H1 (cell line): ENCODE data around the gene AIM2. TPM values are rescaled to one million over a fixed set of nuclear protein-coding genes. Genes with fewer than 3 reads are reported as not detected.
"Not testable (repeated sequence)": the region's sequence is repeated elsewhere in the genome, so short reads cannot be mapped to it uniquely, and the experiment has no call there.

ENCODE experiments used
- CTCF ChIA-PET: fragments of 300-600 bp; sonication (Branson Sonifier 250); formaldehyde crosslinking; loops from one replicate; lab custom pipeline; 2021; ENCODE audit not compliant: partially characterized antibody; lab: Charles Lee
- POLR2A ChIA-PET: fragments of 300-600 bp; sonication (Branson Sonifier 250); formaldehyde crosslinking; loops from one replicate; lab custom pipeline; 2021; ENCODE audit warnings: inconsistent platforms; ENCODE audit not compliant: partially characterized antibody; lab: Charles Lee
- DNase-seq, 2 experiments: peaks; one replicate each; pipeline versions ENCODE4 v3.0.0 to v3.0.0-alpha.2; 2010 to 2022; ENCODE audit warnings: low spot score in 2 of 2, low read depth in 1 of 2, mixed read lengths in 1 of 2
- FAIRE-seq: peaks from 2 replicates; lab custom pipeline; 2011; peaks lifted over from hg19 to GRCh38; lab: Jason Lieb, UNC
- H2AFZ ChIP-seq: 2 replicates; pipeline ENCODE4 v1.8.1; 2012; ENCODE audit warnings: low read length, inconsistent platforms
- H2AK5ac ChIP-seq: 2 replicates; pipeline ENCODE4 v1.6.1; 2013; ENCODE audit warnings: low read depth, low read length
- H2BK120ac ChIP-seq: replicated peaks from 2 replicates; pipeline ENCODE3; 2013; ENCODE audit warnings: low read depth, low read length, inconsistent platforms
- H2BK12ac ChIP-seq: 2 replicates; pipeline ENCODE4 v1.6.1; 2013; ENCODE audit warnings: low read depth, low read length
- H2BK15ac ChIP-seq: 2 replicates; pipeline ENCODE4 v1.6.1; 2013; ENCODE audit warnings: low read length
- H2BK20ac ChIP-seq: 2 replicates; pipeline ENCODE4 v1.6.1; 2013; ENCODE audit warnings: low read length
- H2BK5ac ChIP-seq: 2 replicates; pipeline ENCODE4 v1.6.1; 2013; ENCODE audit warnings: low read depth, low read length
- H3K14ac ChIP-seq: 2 replicates; pipeline ENCODE4 v1.6.1; 2013; ENCODE audit warnings: inconsistent platforms; ENCODE audit not compliant: insufficient read length
- H3K18ac ChIP-seq: 2 replicates; pipeline ENCODE4 v1.6.1; 2013; ENCODE audit warnings: low read length; ENCODE audit errors: extremely low read depth
- H3K23ac ChIP-seq: 2 replicates; pipeline ENCODE4 v1.6.1; 2013; ENCODE audit warnings: inconsistent platforms; ENCODE audit not compliant: insufficient read length
- H3K23me2 ChIP-seq: 2 replicates; pipeline ENCODE4 v1.6.1; 2013; ENCODE audit warnings: low read depth, low read length
- H3K27ac ChIP-seq: 2 replicates; pipeline ENCODE4 v1.6.1; 2011; ENCODE audit warnings: low read depth, low read length, inconsistent platforms
- H3K27me3 ChIP-seq, 4 experiments: replicated peaks in 1 of 4; 1 replicate in 1 of 4; 2 replicates in 3 of 4; pipeline versions ENCODE4 v1.6.1 to v1.8.1; 2011 to 2013; ENCODE audit warnings: low read length in 3 of 4, mild to moderate bottlenecking in 3 of 4, inconsistent platforms in 2 of 4, mixed read lengths in 2 of 4, moderate library complexity in 1 of 4; ENCODE audit not compliant: control insufficient read depth in 3 of 4, insufficient read depth in 3 of 4; ENCODE audit errors: extremely low read depth in 1 of 4
- H3K36me3 ChIP-seq, 4 experiments: 2 replicates each; pipeline versions ENCODE4 v1.6.1 to v1.8.1; 2011 to 2013; ENCODE audit warnings: mild to moderate bottlenecking in 4 of 4, low read length in 3 of 4, moderate library complexity in 2 of 4, control low read depth in 1 of 4, inconsistent platforms in 1 of 4; ENCODE audit not compliant: insufficient read depth in 4 of 4, control insufficient read depth in 2 of 4
- H3K4ac ChIP-seq: replicated peaks from 2 replicates; pipeline ENCODE3; 2013; ENCODE audit warnings: low read length, low read depth, mixed read lengths, inconsistent platforms; ENCODE audit not compliant: insufficient read length
- H3K4me1 ChIP-seq, 4 experiments: replicated peaks in 1 of 4; 1 replicate in 1 of 4; 2 replicates in 3 of 4; pipeline versions ENCODE4 v1.6.1 to v1.8.1; 2011 to 2013; ENCODE audit warnings: low read length in 3 of 4, inconsistent platforms in 2 of 4, mixed read lengths in 1 of 4; ENCODE audit not compliant: insufficient read depth in 4 of 4, control insufficient read depth in 3 of 4
- H3K4me2 ChIP-seq, 2 experiments: 2 replicates each; pipeline versions ENCODE4 v1.6.1 to v1.8.1; 2011 to 2013; ENCODE audit warnings: low read depth in 2 of 2, low read length in 2 of 2, control low read depth in 1 of 2, inconsistent platforms in 1 of 2, mild to moderate bottlenecking in 1 of 2; ENCODE audit not compliant: insufficient read depth in 1 of 2
- H3K4me3 ChIP-seq, 4 experiments: fragments of 200-600, 300-600 bp in 1 of 4; sonication (generic), shearing (Covaris generic), sonication (Bioruptor Twin) in 1 of 4; 2 replicates each; pipeline versions ENCODE4 v1.5.1 to v1.8.1; 2011 to 2016; ENCODE audit warnings: low read length in 4 of 4, low read depth in 3 of 4, control low read depth in 2 of 4, inconsistent platforms in 2 of 4, mild to moderate bottlenecking in 2 of 4, mixed read lengths in 1 of 4, moderate library complexity in 1 of 4; ENCODE audit not compliant: insufficient read depth in 2 of 4; ENCODE audit errors: extremely low read depth in 1 of 4
- H3K56ac ChIP-seq: replicated peaks from 2 replicates; pipeline ENCODE3; 2013; ENCODE audit warnings: low read depth, mild to moderate bottlenecking, mixed read lengths, low read length, inconsistent platforms; ENCODE audit not compliant: insufficient read length
- H3K79me1 ChIP-seq: 2 replicates; pipeline ENCODE4 v1.6.1; 2013; ENCODE audit warnings: low read depth, low read length, control low read depth
- H3K79me2 ChIP-seq, 2 experiments: 2 replicates each; pipeline versions ENCODE4 v1.6.1 to v1.8.1; 2012 to 2013; ENCODE audit warnings: low read length in 2 of 2, mild to moderate bottlenecking in 2 of 2, inconsistent platforms in 1 of 2; ENCODE audit not compliant: insufficient read depth in 2 of 2, control insufficient read depth in 1 of 2
- H3K9ac ChIP-seq, 4 experiments: replicated peaks in 1 of 4; 1 replicate in 1 of 4; 2 replicates in 3 of 4; pipeline versions ENCODE4 v1.6.1 to v1.8.1; 2011 to 2013; ENCODE audit warnings: low read depth in 3 of 4, low read length in 3 of 4, control low read depth in 2 of 4, mild to moderate bottlenecking in 2 of 4, moderate library complexity in 2 of 4, inconsistent platforms in 1 of 4; ENCODE audit errors: extremely low read depth in 1 of 4
- H3K9me3 ChIP-seq, 2 experiments: 2 replicates each; pipeline versions ENCODE4 v1.6.1 to v1.8.1; 2012 to 2013; ENCODE audit warnings: mild to moderate bottlenecking in 2 of 2, moderate library complexity in 2 of 2, control low read depth in 1 of 2, inconsistent platforms in 1 of 2, low read depth in 1 of 2, low read length in 1 of 2, mixed read lengths in 1 of 2; ENCODE audit not compliant: insufficient read depth in 2 of 2
- H4K20me1 ChIP-seq, 2 experiments: replicated peaks in 1 of 2; 2 replicates each; pipeline versions ENCODE3 to v1.8.1; 2011 to 2013; ENCODE audit warnings: inconsistent platforms in 2 of 2, low read length in 2 of 2, mild to moderate bottlenecking in 1 of 2; ENCODE audit not compliant: insufficient read depth in 2 of 2, control insufficient read depth in 1 of 2
- H4K5ac ChIP-seq: 2 replicates; pipeline ENCODE4 v1.6.1; 2013; ENCODE audit warnings: low read length, low read depth, mixed read lengths, inconsistent platforms; ENCODE audit not compliant: insufficient read length
- H4K8ac ChIP-seq: 2 replicates; pipeline ENCODE4 v1.8.0; 2013; ENCODE audit warnings: mild to moderate bottlenecking, moderate library complexity, low read length, inconsistent platforms; ENCODE audit not compliant: insufficient read depth; ENCODE audit errors: extremely low read depth
- H4K91ac ChIP-seq: replicated peaks from 2 replicates; pipeline ENCODE3; 2013; ENCODE audit warnings: low read length, mixed read lengths, inconsistent platforms; ENCODE audit not compliant: insufficient read length
- JUND ChIP-seq: IDR thresholded peaks from 2 replicates; pipeline ENCODE4 v1.6.1; 2011; ENCODE audit warnings: mild to moderate bottlenecking, improper control_type of control experiment, low read length
- POLR2A ChIP-seq, 2 experiments: IDR thresholded peaks; 1 replicate in 1 of 2; 2 replicates in 1 of 2; pipeline ENCODE4 v1.6.1; 2011; ENCODE audit warnings: low read depth in 2 of 2, low read length in 2 of 2, mild to moderate bottlenecking in 2 of 2; ENCODE audit errors: control extremely low read depth in 1 of 2
- SP1 ChIP-seq: IDR thresholded peaks from 2 replicates; pipeline ENCODE4 v1.6.1; 2011; ENCODE audit warnings: low read depth, low read length
- TAF1 ChIP-seq: IDR thresholded peaks from 2 replicates; pipeline ENCODE4 v1.6.1; 2011; ENCODE audit warnings: mild to moderate bottlenecking, low read depth, low read length
- TBP ChIP-seq: IDR thresholded peaks from 2 replicates; pipeline ENCODE4 v1.6.1; 2011; ENCODE audit warnings: low read depth, low read length, improper control_type of control experiment
- WGBS, 2 experiments: shearing (Covaris generic) in 1 of 2; methylation state at CpG; one replicate each; pipeline versions ENCODE4 v1.1.6 to v1.1.7; 2013 to 2015; ENCODE audit warnings: low lambda C conversion rate in 2 of 2, mixed read lengths in 2 of 2, inconsistent platforms in 1 of 2, low coverage in 1 of 2, missing lambda C conversion rate in 1 of 2; ENCODE audit not compliant: insufficient replicate concordance in 2 of 2, insufficient coverage in 1 of 2, insufficient read length in 1 of 2; ENCODE audit errors: extremely low coverage in 1 of 2, missing lambda C conversion rate in 1 of 2; 5-methylcytosine and 5-hydroxymethylcytosine counted together
- polyA plus RNA-seq, 7 experiments: library from polyadenylated mRNA; depleted of rRNA in 3 of 7; stranded (reverse) in 5 of 7; unstranded in 2 of 7; fragments of >200 nt in 5 of 7; fragments of 200-250 nt in 2 of 7; gene quantifications; 1 replicate in 5 of 7; 2 replicates in 1 of 7; 4 replicates in 1 of 7; pipeline versions ENCODE4 v1.2.1 to v1.2.3, GENCODE V29; 2011 to 2013; ENCODE audit warnings: missing spikeins in 2 of 7, mixed read lengths in 2 of 7
- total RNA-seq: library from RNA; stranded (reverse); fragmentation: NEBNext Ultra II Directional; extraction: Animal tissue kit (Norgen Biotek cat#: 25700); gene quantifications from 2 replicates; pipeline ENCODE4 v1.2.1, GENCODE V29; 2021
- TF ChIP-seq, protein P1 (sequence below): IDR thresholded peaks from 2 replicates; pipeline ENCODE4 v1.6.1; 2012; ENCODE audit warnings: low read length, inconsistent platforms

AIM2 gene
- total and polyA plus RNA-seq, 2 of the 8 experiments (the other 6 are each of a cell fraction or from before 2014, with no cell fraction given) = 0.21 to 2.1 TPM

DNA sequence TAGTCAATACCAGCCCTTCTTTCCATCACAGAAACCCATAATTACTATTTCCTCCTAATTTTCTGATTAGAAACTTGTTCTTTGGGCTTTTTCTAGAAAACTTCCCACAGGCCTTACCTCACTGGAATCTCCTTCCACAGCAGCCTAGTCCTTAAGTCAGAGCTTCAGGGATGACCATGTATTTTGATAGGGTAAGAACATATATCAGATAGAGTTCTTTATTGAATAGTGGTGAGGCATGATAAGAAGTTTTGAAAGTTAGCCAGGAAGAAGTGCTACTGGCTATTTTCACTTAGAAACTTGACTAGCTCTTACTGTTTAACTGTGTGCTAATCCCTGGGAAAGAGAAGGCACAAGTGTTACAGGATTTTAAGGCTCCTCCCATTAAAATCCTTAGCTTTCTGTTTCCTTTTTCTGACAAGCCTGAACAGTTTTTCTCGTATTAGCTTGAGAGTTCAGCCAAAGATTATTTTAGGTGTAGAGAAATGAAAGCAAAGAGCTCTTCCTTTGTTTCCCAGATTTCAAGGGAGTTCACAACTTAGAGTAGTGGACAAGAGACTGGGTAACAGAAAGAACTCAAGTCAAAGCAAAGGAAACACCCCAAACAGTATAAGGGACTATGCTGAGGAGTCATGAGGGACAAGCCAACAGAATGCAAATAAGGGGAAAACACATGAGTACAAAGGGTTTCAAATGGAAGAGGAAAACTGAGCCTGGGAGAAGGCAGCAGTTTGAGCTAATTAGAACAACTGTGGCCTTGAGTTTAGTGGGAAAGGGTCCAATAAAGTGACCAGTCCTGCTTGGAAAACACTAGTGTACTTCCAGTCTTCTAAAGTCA is 37.2 kb upstream of the AIM2 start (continued):
- TF ChIP-seq, protein P1, sequence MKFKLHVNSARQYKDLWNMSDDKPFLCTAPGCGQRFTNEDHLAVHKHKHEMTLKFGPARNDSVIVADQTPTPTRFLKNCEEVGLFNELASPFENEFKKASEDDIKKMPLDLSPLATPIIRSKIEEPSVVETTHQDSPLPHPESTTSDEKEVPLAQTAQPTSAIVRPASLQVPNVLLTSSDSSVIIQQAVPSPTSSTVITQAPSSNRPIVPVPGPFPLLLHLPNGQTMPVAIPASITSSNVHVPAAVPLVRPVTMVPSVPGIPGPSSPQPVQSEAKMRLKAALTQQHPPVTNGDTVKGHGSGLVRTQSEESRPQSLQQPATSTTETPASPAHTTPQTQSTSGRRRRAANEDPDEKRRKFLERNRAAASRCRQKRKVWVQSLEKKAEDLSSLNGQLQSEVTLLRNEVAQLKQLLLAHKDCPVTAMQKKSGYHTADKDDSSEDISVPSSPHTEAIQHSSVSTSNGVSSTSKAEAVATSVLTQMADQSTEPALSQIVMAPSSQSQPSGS = no peak
- TF ChIP-seq TBP (no peak), SP1 (no peak), POLR2A (IDR thresholded peaks at IDR 0.05; ENCODE audit: control extremely low read depth in 1 of 2, low read depth in 2 of 2, low read length in 2 of 2) (no peak), TAF1 (no peak), JUND (no peak)

DNA sequence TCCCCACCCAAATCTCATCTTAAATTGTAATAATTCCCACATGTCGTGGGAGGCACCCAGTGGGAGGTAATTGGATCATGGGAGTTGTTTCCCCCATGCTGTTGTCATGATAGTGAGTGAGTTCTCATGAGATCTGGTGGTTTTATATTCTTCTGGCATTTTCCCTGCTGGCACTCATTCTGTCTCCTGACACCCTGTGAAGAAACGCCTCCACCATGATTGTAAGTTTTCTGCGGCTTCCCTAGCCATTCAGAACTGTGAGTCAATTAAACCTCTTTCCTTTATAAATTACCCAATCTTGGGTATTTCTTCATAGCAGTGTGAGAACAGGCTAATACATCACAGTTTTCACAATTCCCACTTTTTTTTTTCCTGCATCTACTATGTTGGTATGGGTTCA is 26.5 kb upstream of the AIM2 start:
- FAIRE-seq, H2BK15ac ChIP-seq, CTCF ChIA-PET: not testable (repeated sequence)

More for the DNA sequence above, 26.5 kb upstream of the AIM2 start:
- DNase-seq, H4K8ac ChIP-seq, H2BK120ac ChIP-seq, H4K20me1 ChIP-seq, H3K4me3 ChIP-seq, H3K56ac ChIP-seq, H3K79me2 ChIP-seq, H3K36me3 ChIP-seq, H2BK12ac ChIP-seq, H4K5ac ChIP-seq, H4K91ac ChIP-seq, H2AK5ac ChIP-seq, H3K18ac ChIP-seq, H2AFZ ChIP-seq, POLR2A ChIA-PET, H2BK5ac ChIP-seq, H3K9ac ChIP-seq, H3K4me1 ChIP-seq, H3K14ac ChIP-seq, H3K27me3 ChIP-seq, H2BK20ac ChIP-seq, H3K23ac ChIP-seq, H3K9me3 ChIP-seq, H3K4ac ChIP-seq, H3K79me1 ChIP-seq, H3K23me2 ChIP-seq, H3K27ac ChIP-seq, H3K4me2 ChIP-seq: not testable (repeated sequence)
- 96% methylated on average over 3 of the region's 3 CpGs; no CpG with 5 or more reads in 1 of the 2 experiments for WGBS, 2 experiments
